ENCODE measurements around the gene CACNA1D.
A peak's percentile ranks its signal among the peaks of the same experiment; 100 is the strongest.

Gene CACNA1D

DNA sequence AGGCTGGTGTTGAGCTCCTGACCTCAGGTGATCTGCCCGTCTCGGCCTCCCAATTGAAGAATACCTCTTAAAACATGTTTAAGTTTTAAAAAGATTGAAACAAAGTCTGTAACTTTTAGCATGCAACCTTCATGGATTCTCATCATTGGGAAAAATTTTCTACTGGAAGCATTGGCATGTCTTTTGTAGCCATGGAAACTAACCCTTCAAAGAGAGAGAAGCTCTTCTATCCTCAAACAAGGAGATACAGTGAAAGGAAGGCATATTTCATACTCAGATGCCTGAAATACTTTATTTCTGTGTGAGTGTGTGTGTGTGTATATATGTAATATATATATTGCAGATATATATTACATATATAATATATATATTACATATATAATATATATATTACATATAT, 196.9 kb downstream of the CACNA1D start:
- DNase-seq (ENCODE audit: low read depth) = no peak

- no peak for DNase-seq (ENCODE audit: low read depth)
Measured at GRCh38 chr3:53691885-53692284, 197.5 kb downstream of the CACNA1D start.

GRCh38 chr3:53693451-53693850, 199.0 kb downstream of the CACNA1D start:
- DNase-seq (ENCODE audit: low read depth) = no peak

- no peak for DNase-seq (ENCODE audit: low read depth)
Measured at GRCh38 chr3:53694046-53694445, 199.6 kb downstream of the CACNA1D start.

- DNase-seq (ENCODE audit: low read depth) = no peak
Measured at GRCh38 chr3:53694666-53695323, 200.4 kb downstream of the CACNA1D start.

DNA sequence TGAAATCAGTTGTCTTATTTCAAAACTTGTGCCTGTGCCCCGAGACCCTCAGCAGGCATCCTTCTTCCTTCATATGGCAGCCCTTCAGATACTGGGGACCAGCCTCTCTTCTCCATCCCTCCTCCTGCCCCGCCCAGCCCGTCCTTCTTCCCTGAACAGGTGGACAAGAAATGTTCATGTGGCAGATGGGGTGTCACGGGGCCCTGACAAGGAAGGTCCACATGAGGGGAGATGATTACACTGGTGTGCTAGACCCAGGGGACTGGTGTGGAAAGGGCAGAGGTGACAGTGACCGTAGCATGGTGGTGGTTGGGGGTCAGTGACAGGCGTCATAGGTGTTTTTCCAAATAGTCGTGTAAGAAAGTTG, 200.9 kb downstream of the CACNA1D start:
- DNase-seq (ENCODE audit: low read depth) = no peak

- DNase-seq (ENCODE audit: low read depth) = peak; percentile 8
Measured at GRCh38 chr3:53696401-53697172, 202.2 kb downstream of the CACNA1D start.

DNA sequence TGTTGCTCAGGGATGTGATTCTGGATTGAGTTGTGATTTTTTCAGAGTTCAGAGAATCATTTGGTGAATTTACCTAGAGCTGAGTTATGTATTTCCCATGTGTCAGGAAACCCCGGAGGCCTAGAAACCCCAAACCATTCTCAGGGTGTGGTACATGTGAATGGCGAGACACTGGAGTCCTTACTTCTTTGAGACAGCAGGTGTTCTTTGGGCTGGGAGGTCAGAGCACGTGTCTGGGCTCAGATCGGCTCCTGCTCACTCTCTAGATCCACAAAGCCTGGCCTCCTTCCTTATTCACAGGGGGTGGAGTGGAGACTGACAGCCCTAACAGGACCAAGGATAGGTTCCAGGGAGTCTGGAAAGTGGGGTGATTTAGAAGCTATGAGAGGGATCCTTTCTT, 206.0 kb downstream of the CACNA1D start:
- DNase-seq (ENCODE audit: low read depth) = no peak

GRCh38 chr3:53702776-53703530, 208.5 kb downstream of the CACNA1D start:
- no peak for DNase-seq (ENCODE audit: low read depth)

DNA sequence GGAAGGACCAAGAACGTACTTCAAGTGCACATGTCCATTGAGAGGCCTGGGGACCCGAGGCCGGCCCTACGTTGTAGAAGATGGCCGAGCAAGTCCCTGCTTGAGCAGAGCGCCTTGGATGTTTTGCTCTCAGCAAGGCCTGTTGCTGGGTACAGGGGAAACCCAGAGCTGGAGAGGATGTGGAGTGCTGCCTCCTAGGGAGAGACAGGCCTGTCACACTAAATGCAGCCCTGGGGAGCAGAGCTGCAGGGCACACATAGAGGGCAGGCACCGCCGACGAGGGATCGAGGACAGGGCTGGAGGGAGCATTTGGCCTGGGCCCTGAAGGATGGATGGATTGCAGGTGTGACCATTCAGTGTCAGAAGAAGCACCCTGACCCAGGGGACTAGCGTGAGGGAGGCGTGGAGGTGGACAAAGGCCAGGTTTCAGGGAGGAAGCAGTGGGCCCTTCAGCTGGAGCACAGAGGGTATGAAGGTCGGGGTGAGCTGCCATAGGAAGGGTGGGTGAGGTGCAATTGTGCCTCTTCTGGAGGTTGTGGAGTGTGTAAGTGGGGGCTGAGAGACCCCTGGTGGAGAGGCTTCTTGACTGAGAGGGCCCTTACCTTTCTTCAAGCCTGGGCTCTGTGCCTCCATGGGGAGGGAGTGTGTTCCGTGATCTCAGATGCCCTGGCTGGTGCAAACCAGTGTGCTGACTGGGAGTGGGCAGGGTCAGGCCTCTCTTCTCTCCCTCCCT, 209.4 kb downstream of the CACNA1D start:
- no peak for DNase-seq (ENCODE audit: low read depth)

- no peak for DNase-seq (ENCODE audit: low read depth)
Measured at GRCh38 chr3:53704363-53704725, 209.9 kb downstream of the CACNA1D start.

- DNase-seq (ENCODE audit: low read depth) = no peak
Measured at GRCh38 chr3:53705024-53705745, 210.8 kb downstream of the CACNA1D start.

DNA sequence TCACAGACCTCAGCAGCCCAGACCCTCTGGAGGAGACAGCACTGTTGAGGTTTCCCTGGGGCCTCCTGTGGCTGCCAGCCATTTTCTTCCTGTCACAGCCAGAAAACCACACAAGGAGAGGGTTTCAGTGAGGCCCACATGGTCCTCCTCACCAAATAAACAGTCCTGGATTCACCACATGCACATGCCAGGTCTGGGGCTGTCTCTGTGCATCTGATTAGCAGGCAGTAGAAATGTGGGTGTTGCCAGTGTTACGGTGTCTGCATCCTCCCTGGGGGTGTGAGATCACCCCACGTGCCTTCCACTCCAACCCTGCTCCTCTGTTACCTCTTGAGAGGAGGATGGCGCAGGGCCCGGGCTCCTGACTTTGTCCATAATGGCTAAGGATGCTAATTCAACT, 211.4 kb downstream of the CACNA1D start:
- DNase-seq (ENCODE audit: low read depth) = no peak

DNA sequence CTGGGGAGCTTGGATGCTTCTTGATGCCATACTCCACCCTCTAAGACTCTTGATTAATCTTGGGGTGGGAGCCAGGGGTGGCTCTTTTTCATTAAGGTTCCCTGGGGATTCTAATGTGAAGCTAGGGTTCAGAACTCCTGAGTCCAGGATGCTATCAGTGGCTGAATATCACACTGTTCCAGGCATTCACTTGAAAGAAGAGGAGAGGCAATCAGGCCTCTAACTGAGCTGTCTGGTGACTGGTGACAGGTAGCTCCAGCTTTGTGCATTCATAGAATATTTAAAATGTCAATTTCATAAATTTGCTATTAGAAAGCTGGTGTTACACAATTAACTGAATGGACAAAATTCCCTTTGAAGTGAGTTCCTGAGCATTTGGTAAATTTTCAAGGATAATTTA, 212.8 kb downstream of the CACNA1D start:
- no peak for DNase-seq (ENCODE audit: low read depth)

DNA sequence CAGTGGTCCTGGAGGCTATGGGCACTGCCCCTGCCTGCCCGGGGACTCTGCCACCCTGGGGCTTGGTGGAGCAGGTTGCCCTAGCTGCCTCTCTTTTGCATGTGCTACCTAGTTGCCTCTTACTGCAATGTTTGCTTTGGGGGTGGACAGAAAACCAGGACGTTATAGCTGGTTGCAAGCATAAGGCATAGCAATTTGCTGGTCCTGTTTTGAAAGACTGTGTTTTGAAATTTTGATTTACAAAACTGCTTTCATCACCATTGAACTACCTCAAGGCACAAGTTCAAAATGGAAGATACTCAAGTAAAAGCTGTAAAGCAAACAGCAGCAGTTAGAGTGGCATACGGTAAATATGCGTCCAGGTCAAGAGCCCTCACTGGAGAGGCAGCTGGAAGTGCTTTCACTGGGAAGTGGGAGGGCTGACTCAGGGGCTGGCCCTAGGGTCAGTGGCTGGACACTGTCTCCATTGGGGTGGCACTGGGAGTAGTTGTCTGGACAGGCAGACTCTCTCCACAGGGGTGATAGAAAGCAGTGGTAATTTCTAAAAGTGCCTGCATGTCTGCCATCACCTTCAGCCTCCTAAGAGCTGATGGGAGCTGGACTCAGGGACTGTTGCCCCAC, 213.7 kb downstream of the CACNA1D start:
- no peak for DNase-seq (ENCODE audit: low read depth)

- no peak for DNase-seq (ENCODE audit: low read depth)
Measured at GRCh38 chr3:53709256-53709655, 214.8 kb downstream of the CACNA1D start.

DNA sequence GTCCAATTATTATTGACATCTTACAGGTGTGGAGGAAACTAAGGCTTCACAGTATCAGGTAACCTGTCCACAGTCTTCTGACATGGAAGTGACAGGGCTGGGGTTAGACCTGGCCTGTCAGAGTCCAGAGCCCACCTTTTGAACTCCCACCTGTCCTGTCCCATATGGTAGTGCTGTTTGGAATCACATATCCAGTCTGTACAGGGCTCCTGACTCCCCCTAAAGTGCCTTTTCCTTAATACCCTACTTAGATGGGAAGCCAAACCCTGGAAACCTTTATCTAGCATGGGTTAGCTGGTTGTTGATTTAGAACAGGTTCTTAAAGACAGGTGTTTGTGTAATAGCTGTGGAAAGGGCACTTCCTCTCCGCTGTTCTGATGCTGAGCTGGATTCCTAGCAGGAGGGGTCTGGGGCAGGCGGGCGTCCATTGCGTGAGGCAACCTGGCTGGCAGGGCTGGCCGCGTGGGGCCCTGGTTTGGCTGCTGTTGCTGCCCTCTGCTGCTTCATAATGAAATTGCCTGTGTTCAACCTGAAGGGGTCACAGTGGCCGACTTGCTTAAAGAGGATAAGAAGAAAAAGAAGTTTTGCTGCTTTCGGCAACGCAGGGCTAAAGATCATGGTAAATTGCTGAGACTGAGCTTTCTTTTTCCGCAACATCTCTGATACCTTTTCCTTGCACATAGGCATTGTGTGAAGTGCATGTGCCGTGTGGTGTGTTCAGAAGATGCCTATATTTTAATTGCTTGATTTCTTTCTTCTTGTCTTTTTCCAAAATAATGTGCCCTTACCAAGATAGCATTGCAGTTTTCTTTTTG, 215.7 kb downstream of the CACNA1D start:
- no peak for DNase-seq (ENCODE audit: low read depth)

- DNase-seq (ENCODE audit: low read depth) = no peak
Measured at GRCh38 chr3:53711387-53711786, 217.0 kb downstream of the CACNA1D start.

DNA sequence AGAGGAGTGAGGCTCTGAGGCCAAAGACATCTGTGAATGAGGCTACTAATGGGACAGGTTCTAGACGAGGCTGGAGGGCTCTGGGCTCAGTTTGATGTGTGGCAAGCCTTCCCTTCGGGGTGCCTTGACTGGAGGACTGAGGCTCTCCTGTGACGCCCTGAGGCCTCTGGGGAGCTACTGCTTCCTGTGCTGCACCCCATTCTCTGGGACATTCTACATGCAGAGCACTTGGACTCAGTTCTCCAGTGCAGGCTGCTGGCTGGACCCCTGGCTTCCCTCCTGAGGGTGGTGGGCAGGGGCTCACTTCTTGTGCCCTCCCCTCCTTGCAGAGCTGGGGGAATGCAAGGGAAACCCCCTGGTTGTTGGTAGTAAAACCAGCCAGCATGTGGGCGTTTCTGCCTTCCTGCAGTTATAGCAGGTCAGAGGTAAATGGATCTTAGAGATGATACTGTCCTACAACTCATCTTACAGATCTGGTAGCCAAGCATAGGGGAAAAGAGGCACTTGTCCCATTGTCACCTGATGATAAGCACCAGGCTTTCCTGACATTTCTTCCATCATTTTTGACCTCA, 218.5 kb downstream of the CACNA1D start:
- DNase-seq (ENCODE audit: low read depth) = no peak

- no peak for DNase-seq (ENCODE audit: low read depth)
Measured at GRCh38 chr3:53713626-53714025, 219.2 kb downstream of the CACNA1D start.

All from GM04504 (cell line).